H1 (cell line): ENCODE data around the gene YWHAG. TPM values are rescaled to one million over a fixed set of nuclear protein-coding genes. Genes with fewer than 3 reads are reported as not detected.

ENCODE experiments used
- ATF2 ChIP-seq: IDR thresholded peaks from 2 replicates; pipeline ENCODE4 v1.6.1; 2012; ENCODE audit warnings: low read length, inconsistent platforms
- RAD21 ChIP-seq, 2 experiments: IDR thresholded peaks in 1 of 2; conservative IDR thresholded peaks in 1 of 2; 2 replicates each; pipeline ENCODE4 v1.6.1; 2011; ENCODE audit warnings: low read depth in 2 of 2, low read length in 2 of 2, improper control_type of control experiment in 1 of 2, inconsistent platforms in 1 of 2, mild to moderate bottlenecking in 1 of 2, moderate library complexity in 1 of 2
- SIRT6 ChIP-seq: IDR thresholded peaks from one replicate; pipeline ENCODE4 v1.7.1; 2012; ENCODE audit warnings: low read length, inconsistent platforms
- SUZ12 ChIP-seq: fragments of 200-600 bp; sonication (generic); IDR thresholded peaks from 2 replicates; pipeline ENCODE4 v1.6.1; 2012; ENCODE audit warnings: mild to moderate bottlenecking, inconsistent platforms, low read length, moderate library complexity, mixed read lengths
- polyA plus RNA-seq, 7 experiments: library from polyadenylated mRNA; depleted of rRNA in 3 of 7; stranded (reverse) in 5 of 7; unstranded in 2 of 7; fragments of >200 nt in 5 of 7; fragments of 200-250 nt in 2 of 7; gene quantifications; 1 replicate in 5 of 7; 2 replicates in 1 of 7; 4 replicates in 1 of 7; pipeline versions ENCODE4 v1.2.1 to v1.2.3, GENCODE V29; 2011 to 2013; ENCODE audit warnings: missing spikeins in 2 of 7, mixed read lengths in 2 of 7
- total RNA-seq: library from RNA; stranded (reverse); fragmentation: NEBNext Ultra II Directional; extraction: Animal tissue kit (Norgen Biotek cat#: 25700); gene quantifications from 2 replicates; pipeline ENCODE4 v1.2.1, GENCODE V29; 2021
- TF ChIP-seq, protein P1 (sequence below): IDR thresholded peaks from 2 replicates; pipeline ENCODE4 v1.6.1; 2012; ENCODE audit warnings: inconsistent platforms

YWHAG gene
- total and polyA plus RNA-seq, 2 of the 8 experiments (the other 6 are each of a cell fraction or from before 2014, with no cell fraction given), result 57.2 to 241 TPM

- TF ChIP-seq, protein P1, sequence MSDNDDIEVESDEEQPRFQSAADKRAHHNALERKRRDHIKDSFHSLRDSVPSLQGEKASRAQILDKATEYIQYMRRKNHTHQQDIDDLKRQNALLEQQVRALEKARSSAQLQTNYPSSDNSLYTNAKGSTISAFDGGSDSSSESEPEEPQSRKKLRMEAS, result no peak
- TF ChIP-seq ATF2 (no peak), RAD21 (IDR thresholded peaks at IDR 0.05 in 1 of 2, conservative IDR thresholded peaks at IDR 0.05 in 1 of 2; ENCODE audit: low read depth in 2 of 2, low read length in 2 of 2) (no peak), SIRT6 (no peak), SUZ12 (no peak)
- TF ChIP-seq, all 59 proteins: peak for 0
Measured at GRCh38 chr7:76405738-76406137, 46.9 kb upstream of the YWHAG start (continued).
